GM18526 (cell line): Measurements from ENCODE around the gene KRTAP1-3.
"Not testable (repeated sequence)": the region's sequence is repeated elsewhere in the genome, so short reads cannot be mapped to it uniquely, and the experiment has no call there.

Source experiments
- POLR2A ChIP-seq: IDR thresholded peaks from 3 replicates; pipeline ENCODE4 v1.6.1; 2011; ENCODE audit not compliant: insufficient read length; ENCODE audit errors: extremely low read depth

Gene KRTAP1-3

DNA sequence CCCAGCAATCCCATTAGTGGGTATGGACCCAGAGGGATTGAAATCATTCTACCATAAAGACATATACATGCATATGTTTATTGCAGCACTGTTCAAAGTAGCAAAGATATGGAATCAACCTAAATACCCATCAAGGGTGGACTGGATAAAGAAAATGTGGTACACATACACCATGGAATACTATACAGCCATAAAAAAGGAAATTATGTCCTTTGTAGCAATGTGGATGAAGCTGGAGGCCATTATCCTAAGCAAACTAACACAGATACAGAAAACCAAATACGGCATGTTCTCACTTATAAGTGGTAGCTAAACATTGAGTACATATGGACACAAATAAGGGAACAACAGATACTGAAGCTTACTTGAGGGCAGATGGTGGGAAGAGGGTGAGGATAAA is 22.9 kb upstream of the KRTAP1-3 start:
- TF ChIP-seq POLR2A: no peak

- not testable (repeated sequence) for TF ChIP-seq POLR2A
Measured at GRCh38 chr17:41055130-41055529, 20.5 kb upstream of the KRTAP1-3 start, which contains the start of gene KRTAP2-2. KRTAP2-2 (minus strand) TSS chr17:41055230; CDS start chr17:41055211, 19 bp downstream.

GRCh38 chr17:41054025-41054424 is 19.4 kb upstream of the KRTAP1-3 start:
- no peak for TF ChIP-seq POLR2A

DNA sequence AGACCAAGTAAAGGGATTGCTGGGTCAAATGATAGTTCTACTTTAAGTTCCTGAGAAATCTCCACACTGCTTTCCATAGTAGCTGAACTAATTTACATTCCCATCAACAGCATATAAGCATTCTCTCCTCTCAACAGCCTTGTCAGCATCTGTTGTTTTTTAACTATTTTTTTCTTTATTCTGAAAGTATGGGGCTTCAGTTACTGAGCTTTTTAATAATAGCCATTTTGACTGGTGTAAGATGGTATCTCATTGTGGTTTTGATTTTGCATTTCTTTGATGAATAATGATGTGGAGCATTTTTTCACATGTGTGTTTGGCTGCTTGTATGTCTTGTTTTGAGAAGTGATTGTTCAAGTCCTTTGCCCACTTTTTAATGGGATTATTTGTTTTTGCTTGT is 17.9 kb upstream of the KRTAP1-3 start:
- TF ChIP-seq POLR2A: no peak

- TF ChIP-seq POLR2A: no peak
Measured at GRCh38 chr17:41049110-41049509, 14.4 kb upstream of the KRTAP1-3 start.

DNA sequence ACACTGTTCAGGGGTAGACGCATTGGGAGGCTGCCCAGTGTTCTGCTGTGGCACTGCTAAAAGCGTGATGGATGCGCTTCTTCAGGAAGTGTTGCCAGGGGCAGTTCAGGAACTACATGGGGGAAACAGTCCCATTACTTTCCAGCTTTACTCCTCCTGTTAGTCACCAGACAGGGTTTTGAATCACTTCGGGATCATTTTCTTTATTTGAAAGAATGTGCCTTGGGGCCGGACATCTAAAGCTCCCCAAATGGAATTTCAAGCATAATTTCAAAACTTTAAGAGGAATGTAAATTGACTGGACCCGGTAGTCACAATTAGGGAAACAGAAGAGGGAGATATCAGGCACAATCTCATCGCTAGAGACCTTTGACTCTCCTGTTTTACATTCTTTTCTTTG is 13.8 kb upstream of the KRTAP1-3 start:
- no peak for TF ChIP-seq POLR2A

DNA sequence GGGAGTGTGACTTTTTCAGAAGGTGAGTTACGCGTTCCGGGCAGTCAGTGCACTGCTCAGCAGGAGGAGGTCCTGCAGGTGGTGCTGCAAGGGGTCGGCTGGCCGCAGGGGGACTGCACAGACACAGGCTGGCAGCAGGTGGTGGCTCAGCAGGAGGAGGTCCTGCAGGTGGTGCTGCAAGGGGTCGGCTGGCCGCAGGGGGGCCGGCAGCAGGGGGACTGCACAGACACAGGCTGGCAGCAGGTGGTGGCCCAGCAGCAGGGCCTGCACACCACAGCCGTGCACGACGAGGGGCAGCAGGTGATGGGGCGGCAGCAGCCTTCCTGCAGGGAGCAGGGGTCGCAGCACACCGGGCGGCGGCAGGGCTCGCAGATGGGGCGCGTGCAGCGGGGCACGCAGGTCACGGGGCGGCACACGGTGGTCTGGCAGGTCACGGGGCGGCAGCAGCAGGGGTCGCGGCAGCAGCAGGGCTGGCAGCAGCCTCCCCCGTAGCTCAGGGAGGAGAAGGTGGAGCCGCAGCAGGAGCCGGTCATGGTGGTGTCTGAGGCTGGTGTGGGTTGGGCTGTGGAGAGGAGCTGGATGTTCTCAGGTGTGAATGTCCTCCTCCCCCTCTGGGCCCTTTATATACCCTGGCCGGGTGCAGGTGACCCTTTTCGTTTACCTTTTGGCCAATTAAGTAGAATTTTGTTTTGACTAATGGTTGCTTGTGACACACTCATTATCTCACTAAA is 12.2 kb upstream of the KRTAP1-3 start, which contains the start of gene KRTAP2-1:
KRTAP2-1 (minus strand) TSS at position 582 of the 731 bp plus-strand sequence; CDS start at position 533, 49 bp downstream.
- not testable (repeated sequence) for TF ChIP-seq POLR2A

DNA sequence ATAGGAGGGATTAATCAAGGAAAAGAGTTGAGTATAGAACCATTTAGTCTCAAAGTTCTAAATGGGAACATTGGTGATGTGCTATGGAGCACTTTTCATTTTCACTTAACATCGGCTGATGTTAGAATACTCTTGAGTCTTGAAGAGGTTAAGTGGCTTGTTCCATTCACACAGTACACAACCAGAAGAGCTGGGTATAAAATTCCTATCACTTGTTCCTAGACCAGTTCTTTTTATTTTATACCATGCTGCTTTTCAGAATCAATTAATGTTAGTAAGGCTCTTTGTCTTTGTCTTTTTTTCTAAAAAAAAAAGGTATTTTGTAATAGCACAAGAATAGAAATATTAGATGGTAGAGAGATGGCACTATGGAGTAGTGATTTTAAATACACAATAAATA is 8.3 kb upstream of the KRTAP1-3 start:
- TF ChIP-seq POLR2A: no peak

DNA sequence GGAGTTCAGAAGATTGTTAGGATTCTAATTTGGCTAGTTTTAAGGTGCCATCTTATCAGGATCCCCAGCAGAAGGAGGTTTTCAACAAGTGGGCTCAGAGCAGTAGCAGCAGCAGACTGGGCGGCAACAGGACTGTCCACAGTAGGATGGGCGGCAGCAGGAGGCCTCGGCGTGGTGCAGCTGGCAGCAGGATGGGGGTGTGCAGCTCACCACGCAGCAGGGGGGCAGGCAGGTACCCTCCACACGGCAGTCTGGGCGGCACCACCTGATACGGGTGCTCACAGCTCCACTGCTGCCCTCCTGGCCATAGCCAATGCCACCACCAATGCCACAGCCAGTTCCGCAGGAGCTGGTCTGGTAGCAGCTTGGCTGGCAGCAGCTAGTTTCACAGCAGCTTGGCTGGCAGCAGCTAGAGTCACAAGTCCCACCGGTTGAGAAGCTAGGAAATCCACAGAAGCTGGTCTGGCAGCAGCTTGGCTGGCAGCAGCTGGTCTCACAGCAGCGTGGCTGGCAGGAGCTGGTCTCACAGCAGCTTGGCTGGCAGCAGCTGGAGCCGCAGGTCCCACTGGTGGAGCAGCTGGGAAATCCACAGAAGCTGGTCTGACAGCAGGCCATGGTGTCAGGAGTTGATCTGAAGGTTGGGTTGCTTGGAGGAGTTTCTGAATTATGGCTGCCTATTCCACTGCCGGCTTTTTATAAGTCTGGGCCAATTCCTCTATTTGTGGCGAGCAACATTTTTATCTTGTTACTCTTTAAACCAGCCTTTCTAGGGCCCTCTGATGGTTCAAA is 6.3 kb upstream of the KRTAP1-3 start, which contains the start of gene KRTAP1-1:
KRTAP1-1 (minus strand) TSS at position 668 of the 789 bp plus-strand sequence; CDS start at position 615, 53 bp downstream.
- not testable (repeated sequence) for TF ChIP-seq POLR2A

GRCh38 chr17:41037853-41038350 is 3.2 kb upstream of the KRTAP1-3 start:
- no peak for TF ChIP-seq POLR2A

DNA sequence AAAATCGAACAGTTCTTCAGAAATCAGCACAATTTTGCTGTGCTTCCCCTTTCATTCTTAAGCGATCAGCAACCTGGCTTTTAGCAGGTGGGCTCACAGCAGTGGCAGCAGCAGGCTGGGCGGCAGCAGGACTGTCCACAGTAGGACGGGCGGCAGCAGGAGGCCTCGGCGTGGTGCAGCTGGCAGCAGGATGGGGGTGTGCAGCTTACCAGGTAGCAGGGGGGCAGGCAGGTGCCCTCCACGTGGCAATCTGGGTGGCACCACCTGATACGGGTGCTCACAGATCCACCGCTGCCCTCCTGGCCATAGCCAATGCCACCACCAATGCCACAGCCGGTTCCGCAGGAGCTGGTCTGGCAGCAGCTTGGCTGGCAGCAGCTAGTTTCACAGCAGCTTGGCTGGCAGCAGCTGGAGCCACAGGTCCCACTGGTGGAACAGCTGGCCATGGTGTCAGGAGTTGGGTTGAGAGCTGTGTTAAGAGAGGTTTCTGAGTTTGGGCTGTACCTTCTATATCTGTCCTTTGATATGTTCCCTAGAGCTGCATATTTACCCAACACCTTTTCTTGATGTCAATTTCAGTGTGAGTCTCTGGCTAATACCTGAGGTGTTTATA is 4.9 kb downstream of the KRTAP1-3 start, which contains the start of gene KRTAP1-4:
KRTAP1-4 (minus strand) TSS at position 563 of the 613 bp plus-strand sequence; CDS start at position 446, 117 bp downstream.
- no peak for TF ChIP-seq POLR2A

DNA sequence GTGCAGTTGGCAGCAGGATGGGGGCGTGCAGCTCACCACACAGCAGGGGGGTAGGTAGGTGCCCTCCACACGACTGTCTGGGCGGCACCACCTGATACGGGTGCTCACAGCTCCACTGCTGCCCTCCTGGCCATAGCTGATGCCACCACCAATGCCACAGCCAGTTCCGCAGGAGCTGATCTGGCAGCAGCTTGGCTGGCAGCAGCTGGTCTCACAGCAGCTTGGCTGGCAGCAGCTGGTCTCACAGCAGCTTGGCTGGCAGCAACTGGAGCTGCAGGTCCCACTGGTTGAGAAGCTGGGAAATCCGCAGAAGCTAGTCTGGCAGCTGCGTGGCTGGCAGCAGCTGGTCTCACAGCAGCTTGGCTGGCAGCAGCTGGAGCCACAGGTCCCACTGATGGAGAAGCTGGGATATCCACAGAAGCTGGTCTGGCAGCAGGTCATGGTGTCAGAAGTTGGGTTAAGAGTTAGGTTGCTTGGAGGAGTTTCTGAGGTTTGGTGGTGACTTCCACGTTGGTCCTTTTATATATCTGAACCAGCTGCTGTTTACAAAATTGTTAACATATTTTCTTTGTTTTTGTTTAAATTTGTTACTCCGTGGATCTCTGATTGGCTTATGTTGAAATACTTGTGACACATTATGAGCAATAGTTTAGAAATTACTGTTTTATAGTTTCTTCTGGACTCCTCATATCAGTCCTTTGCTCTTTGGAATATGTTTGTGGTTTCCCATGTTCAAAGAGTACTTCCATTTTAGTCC is 7.8 kb downstream of the KRTAP1-3 start, which contains the start of gene KRTAP1-5:
KRTAP1-5 (minus strand) TSS at position 494 of the 757 bp plus-strand sequence; CDS start at position 441, 53 bp downstream.
- TF ChIP-seq POLR2A: no peak

- TF ChIP-seq POLR2A: no peak
Measured at GRCh38 chr17:41024697-41025096, 10.0 kb downstream of the KRTAP1-3 start.

GRCh38 chr17:41020336-41020735 is 14.3 kb downstream of the KRTAP1-3 start:
- TF ChIP-seq POLR2A: no peak

DNA sequence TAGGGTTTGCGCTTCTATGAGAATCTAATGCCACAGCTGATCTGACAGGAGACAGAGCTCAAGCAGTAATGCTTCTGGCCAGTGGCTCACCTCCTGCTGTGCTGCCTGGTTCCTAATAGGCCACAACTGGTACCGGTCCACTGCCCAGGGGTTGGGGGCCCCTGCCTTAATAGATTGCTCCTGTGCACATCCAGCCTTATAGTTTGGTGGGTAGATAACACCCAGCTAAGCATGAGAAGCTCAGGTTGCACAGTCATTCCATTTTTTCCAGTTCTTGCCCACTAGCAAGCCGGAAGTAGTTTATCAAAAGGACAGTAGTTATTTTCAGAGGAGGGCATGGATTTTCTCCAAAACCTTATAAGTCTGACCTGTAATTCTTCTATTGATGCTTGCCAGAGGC is 15.3 kb downstream of the KRTAP1-3 start:
- no peak for TF ChIP-seq POLR2A

- TF ChIP-seq POLR2A: no peak
Measured at GRCh38 chr17:41018541-41018940, 16.1 kb downstream of the KRTAP1-3 start.
